ENCODE data around the gene TMPRSS13. TPM values are rescaled to one million over a fixed set of nuclear protein-coding genes. Genes with fewer than 3 reads are reported as not detected.

TMPRSS13 gene
- total RNA-seq, 2 experiments from 2014 or later, result 0.79 to 1.1 TPM

DNA sequence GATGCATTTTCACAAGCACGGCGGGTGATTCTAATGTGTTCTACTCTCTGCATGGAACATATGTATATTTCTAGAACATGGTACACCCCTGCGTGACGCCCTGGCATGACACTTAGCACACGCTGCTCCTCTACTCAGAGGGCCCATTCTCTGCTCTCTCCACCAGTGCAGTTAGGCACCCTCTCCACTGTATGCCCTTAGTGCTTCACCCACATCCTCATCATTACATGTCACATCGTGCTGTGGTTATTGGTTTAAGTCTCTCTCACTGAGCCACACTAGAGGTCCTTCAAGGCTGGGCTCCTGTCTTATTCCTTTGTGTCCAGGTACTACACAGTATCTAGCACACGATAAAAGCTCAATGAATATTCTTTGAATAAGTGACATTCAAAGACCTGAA lies 16.7 kb downstream of the TMPRSS13 start:
- Histone ChIP-seq H3K79me2 (ENCODE audit: insufficient read depth, low read depth, low read length) (no peaks in the 10 kb centered on the region), H2AFZ (ENCODE audit: low read length) (no peak overlapping the region), H3K4me3 (ENCODE audit: low read depth, low read length, poor library complexity, severe bottlenecking) (no peak overlapping the region), H3K9me2 (ENCODE audit: insufficient read depth, low read length) (no peaks in the 10 kb centered on the region), H3K9me3 (ENCODE audit: low read length) (no peaks in the 10 kb centered on the region), H3K4me2 (ENCODE audit: low read length) (no peak overlapping the region), H3K4me1 (ENCODE audit: insufficient read depth, low read length, poor library complexity, severe bottlenecking) (no peaks in the 10 kb centered on the region), H4K20me1 (ENCODE audit: insufficient read depth, low read length) (no peaks in the 10 kb centered on the region), H3K27ac (ENCODE audit: low read depth, low read length, poor library complexity, severe bottlenecking) (no peak overlapping the region), H3K36me3 (ENCODE audit: insufficient read depth, low read length) (no peaks in the 10 kb centered on the region)
- TF ChIP-seq EZH2phosphoT487 (IDR thresholded peaks at IDR 0.05; ENCODE audit: borderline replicate concordance, low read depth, low read length), result no peak
- TF ChIP-seq, protein P1, sequence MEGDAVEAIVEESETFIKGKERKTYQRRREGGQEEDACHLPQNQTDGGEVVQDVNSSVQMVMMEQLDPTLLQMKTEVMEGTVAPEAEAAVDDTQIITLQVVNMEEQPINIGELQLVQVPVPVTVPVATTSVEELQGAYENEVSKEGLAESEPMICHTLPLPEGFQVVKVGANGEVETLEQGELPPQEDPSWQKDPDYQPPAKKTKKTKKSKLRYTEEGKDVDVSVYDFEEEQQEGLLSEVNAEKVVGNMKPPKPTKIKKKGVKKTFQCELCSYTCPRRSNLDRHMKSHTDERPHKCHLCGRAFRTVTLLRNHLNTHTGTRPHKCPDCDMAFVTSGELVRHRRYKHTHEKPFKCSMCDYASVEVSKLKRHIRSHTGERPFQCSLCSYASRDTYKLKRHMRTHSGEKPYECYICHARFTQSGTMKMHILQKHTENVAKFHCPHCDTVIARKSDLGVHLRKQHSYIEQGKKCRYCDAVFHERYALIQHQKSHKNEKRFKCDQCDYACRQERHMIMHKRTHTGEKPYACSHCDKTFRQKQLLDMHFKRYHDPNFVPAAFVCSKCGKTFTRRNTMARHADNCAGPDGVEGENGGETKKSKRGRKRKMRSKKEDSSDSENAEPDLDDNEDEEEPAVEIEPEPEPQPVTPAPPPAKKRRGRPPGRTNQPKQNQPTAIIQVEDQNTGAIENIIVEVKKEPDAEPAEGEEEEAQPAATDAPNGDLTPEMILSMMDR (conservative IDR thresholded peaks at IDR 0.05; ENCODE audit: low read length), result no peak
- ChIA-PET CTCF (ENCODE audit: unreplicated experiment) (no interaction called here), POLR2A (no interaction called here)
- no TSS peak for BruUV-seq (replicated peaks)
- no peak for DNase-seq (ENCODE audit: low spot score)
- intact Hi-C loops (cut with micrococcal nuclease; ENCODE audit: unreplicated experiment), result no loop called here

DNA sequence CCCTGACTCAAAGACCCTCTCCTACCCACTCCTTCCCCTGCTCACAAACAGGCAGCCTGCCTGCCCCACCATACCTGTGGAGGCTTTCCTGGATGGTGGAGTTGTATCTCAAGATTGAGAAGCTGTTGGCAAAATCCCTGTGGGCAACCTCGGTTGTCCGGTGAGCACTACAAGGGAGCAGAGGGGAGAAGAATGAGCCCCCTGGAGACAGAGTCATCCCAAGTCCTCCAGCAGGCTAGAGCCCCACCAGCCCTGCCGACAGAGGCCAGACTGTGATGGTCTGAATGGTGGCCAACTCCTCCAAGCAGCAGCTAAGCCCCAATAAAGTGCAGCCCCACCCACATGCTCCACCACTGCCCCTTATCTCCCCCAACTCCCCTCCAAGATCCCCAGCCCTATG lies 17.5 kb downstream of the TMPRSS13 start:
- no peak overlapping the region for H3K4me3 ChIP-seq (ENCODE audit: low read depth, low read length, poor library complexity, severe bottlenecking)
- H3K4me1 ChIP-seq (ENCODE audit: insufficient read depth, low read length, poor library complexity, severe bottlenecking), result no peaks in the 10 kb centered on the region
- CTCF ChIA-PET (ENCODE audit: unreplicated experiment), result no interaction called here
- no peaks in the 10 kb centered on the region for H3K9me3 ChIP-seq (ENCODE audit: low read length)
- no peak for TF ChIP-seq EZH2phosphoT487 (IDR thresholded peaks at IDR 0.05; ENCODE audit: borderline replicate concordance, low read depth, low read length)
- TF ChIP-seq, protein P1 (conservative IDR thresholded peaks at IDR 0.05; ENCODE audit: low read length), result no peak
- intact Hi-C loops (cut with micrococcal nuclease; ENCODE audit: unreplicated experiment), result no loop called here
- BruUV-seq (replicated peaks), result no TSS peak
- no peak overlapping the region for H3K27ac ChIP-seq (ENCODE audit: low read depth, low read length, poor library complexity, severe bottlenecking)
- POLR2A ChIA-PET, result no interaction called here
- no peaks in the 10 kb centered on the region for H3K79me2 ChIP-seq (ENCODE audit: insufficient read depth, low read depth, low read length)
- no peaks in the 10 kb centered on the region for H3K9me2 ChIP-seq (ENCODE audit: insufficient read depth, low read length)
- H4K20me1 ChIP-seq (ENCODE audit: insufficient read depth, low read length), result no peaks in the 10 kb centered on the region
- H3K4me2 ChIP-seq (ENCODE audit: low read length), result no peak overlapping the region
- no peak for DNase-seq (ENCODE audit: low spot score)
- no peaks in the 10 kb centered on the region for H3K36me3 ChIP-seq (ENCODE audit: insufficient read depth, low read length)
- H2AFZ ChIP-seq (ENCODE audit: low read length), result no peak overlapping the region

DNA sequence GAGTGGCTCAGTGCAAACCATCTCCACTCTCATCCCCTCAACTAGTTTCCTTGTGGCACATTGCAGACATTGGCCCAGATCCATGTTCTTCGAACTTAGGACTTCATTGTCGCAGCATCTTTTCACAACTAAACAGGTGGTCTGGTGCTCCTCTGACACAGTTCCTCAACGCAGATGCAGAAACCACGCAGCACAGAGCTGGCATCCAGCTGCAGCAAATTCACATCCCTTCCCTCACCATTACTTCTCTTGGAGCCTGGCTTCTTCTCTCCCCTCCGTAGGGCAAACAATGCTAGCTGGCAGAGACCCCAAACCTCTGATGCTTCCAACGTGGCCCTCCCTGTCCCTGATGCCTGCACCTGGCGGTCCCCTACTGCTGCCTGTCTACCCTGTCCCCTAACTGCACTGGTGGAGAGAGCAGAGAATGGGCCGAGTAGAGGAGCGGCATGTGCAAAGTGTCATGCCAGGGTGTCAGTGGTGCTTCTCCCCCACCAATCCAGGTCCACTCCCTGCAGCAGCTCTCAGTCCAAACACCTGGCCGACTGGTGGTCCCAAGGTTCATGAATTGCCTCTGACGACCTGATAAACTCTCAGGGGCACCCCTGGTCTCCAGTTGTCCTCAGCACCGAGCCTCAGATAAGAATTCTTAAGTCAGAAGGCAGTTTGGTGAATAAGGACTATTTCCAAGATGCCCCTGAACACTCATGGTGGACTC lies 18.1 kb downstream of the TMPRSS13 start:
- no peak overlapping the region for H3K27ac ChIP-seq (ENCODE audit: low read depth, low read length, poor library complexity, severe bottlenecking)
- POLR2A ChIA-PET, result no interaction called here
- H3K4me2 ChIP-seq (ENCODE audit: low read length), result no peak overlapping the region
- no peak overlapping the region for H2AFZ ChIP-seq (ENCODE audit: low read length)
- no peaks in the 10 kb centered on the region for H4K20me1 ChIP-seq (ENCODE audit: insufficient read depth, low read length)
- no peaks in the 10 kb centered on the region for H3K9me3 ChIP-seq (ENCODE audit: low read length)
- TF ChIP-seq, protein P1 (conservative IDR thresholded peaks at IDR 0.05; ENCODE audit: low read length), result no peak
- TF ChIP-seq EZH2phosphoT487 (IDR thresholded peaks at IDR 0.05; ENCODE audit: borderline replicate concordance, low read depth, low read length), result no peak
- H3K4me3 ChIP-seq (ENCODE audit: low read depth, low read length, poor library complexity, severe bottlenecking), result no peak overlapping the region
- intact Hi-C loops (cut with micrococcal nuclease; ENCODE audit: unreplicated experiment), result no loop called here
- no peaks in the 10 kb centered on the region for H3K4me1 ChIP-seq (ENCODE audit: insufficient read depth, low read length, poor library complexity, severe bottlenecking)
- H3K79me2 ChIP-seq (ENCODE audit: insufficient read depth, low read depth, low read length), result no peaks in the 10 kb centered on the region
- no TSS peak for BruUV-seq (replicated peaks)
- H3K36me3 ChIP-seq (ENCODE audit: insufficient read depth, low read length), result no peaks in the 10 kb centered on the region
- no peaks in the 10 kb centered on the region for H3K9me2 ChIP-seq (ENCODE audit: insufficient read depth, low read length)
- DNase-seq (ENCODE audit: low spot score), result no peak
- CTCF ChIA-PET (ENCODE audit: unreplicated experiment), result no interaction called here

Measured in OCI-LY7 (cell line).